Endodermal cell (in vitro differentiated cells): ENCODE data around the gene FYN. TPM values are rescaled to one million over a fixed set of nuclear protein-coding genes. Genes with fewer than 3 reads are reported as not detected.
A peak's percentile ranks its signal among the peaks of the same experiment; 100 is the strongest.

ENCODE experiments used
- DNase-seq: peaks from one replicate; pipeline ENCODE4 v3.0.0-alpha.2; 2017
- H3K27ac ChIP-seq: 2 replicates; pipeline ENCODE4 v1.5.1; 2013; ENCODE audit warnings: mild to moderate bottlenecking, low read depth, low read length, moderate library complexity
- H3K27me3 ChIP-seq: 2 replicates; pipeline ENCODE4 v1.6.1; 2013; ENCODE audit warnings: mild to moderate bottlenecking, low read length, moderate library complexity; ENCODE audit not compliant: insufficient read depth, control insufficient read depth, poor library complexity, severe bottlenecking
- H3K36me3 ChIP-seq: 2 replicates; pipeline ENCODE4 v1.7.0; 2013; ENCODE audit warnings: mild to moderate bottlenecking, low read length, moderate library complexity; ENCODE audit not compliant: control insufficient read depth, insufficient read depth
- H3K4me1 ChIP-seq: one replicate; pipeline ENCODE4 v1.7.0; 2013; ENCODE audit warnings: low read length; ENCODE audit not compliant: control insufficient read depth, insufficient read depth
- H3K4me3 ChIP-seq: 2 replicates; pipeline ENCODE4 v1.5.1; 2013; ENCODE audit warnings: mild to moderate bottlenecking, low read length, moderate library complexity
- H3K9ac ChIP-seq: 2 replicates; pipeline ENCODE4 v1.6.1; 2013; ENCODE audit warnings: mild to moderate bottlenecking, low read length, moderate library complexity; ENCODE audit not compliant: poor library complexity, severe bottlenecking; ENCODE audit errors: extremely low read depth
- H3K9me3 ChIP-seq: 2 replicates; pipeline ENCODE4 v1.6.1; 2013; ENCODE audit warnings: mild to moderate bottlenecking, low read length, moderate library complexity; ENCODE audit not compliant: control insufficient read depth
- H3K27ac Mint-ChIP-seq: 2 replicates; pipeline ENCODE4 v1.8.0; 2020; ENCODE audit warnings: mixed read lengths
- H3K27me3 Mint-ChIP-seq: 2 replicates; pipeline ENCODE4 v1.8.0; 2021; ENCODE audit warnings: mild to moderate bottlenecking, mixed read lengths; ENCODE audit not compliant: insufficient read depth
- H3K36me3 Mint-ChIP-seq: 2 replicates; pipeline ENCODE4 v1.8.0; 2020; ENCODE audit warnings: low read depth, mixed read lengths
- H3K4me1 Mint-ChIP-seq: 2 replicates; pipeline ENCODE4 v1.8.0; 2020; ENCODE audit warnings: mixed read lengths
- H3K4me3 Mint-ChIP-seq: 2 replicates; pipeline ENCODE4 v1.8.0; 2020; ENCODE audit warnings: mild to moderate bottlenecking, moderate library complexity, mixed read lengths
- H3K9me3 Mint-ChIP-seq: 2 replicates; pipeline ENCODE4 v1.8.0; 2020; ENCODE audit warnings: mild to moderate bottlenecking, mixed read lengths
- CTCF ChIP-seq: fragments of 200-600 bp; sonication (generic); conservative IDR thresholded peaks from 2 replicates; pipeline ENCODE4 v1.5.0; 2021; ENCODE audit warnings: antibody characterized with exemption, mild to moderate bottlenecking
- WGBS, 2 experiments: methylation state at CpG; one replicate each; pipeline versions ENCODE4 v1.1.5 to v1.1.7; 2013; ENCODE audit warnings: missing lambda C conversion rate in 2 of 2, mixed read lengths in 1 of 2; ENCODE audit not compliant: insufficient coverage in 1 of 2, insufficient read length in 1 of 2; 5-methylcytosine and 5-hydroxymethylcytosine counted together
- total RNA-seq, 2 donors: library from RNA; stranded (reverse); fragmentation: NEBNext Ultra II Directional in 1 of 2; extraction: Animal tissue kit (Norgen Biotek cat#: 25700) in 1 of 2; gene quantifications; 2 replicates in 1 of 2; 3 replicates in 1 of 2; pipeline ENCODE4 v1.2.1, GENCODE V29; 2021

FYN gene
- total RNA-seq, 2 donors from 2014 or later: 70.0 to 96.4 TPM

GRCh38 chr6:111745186-111745585 lies 128.1 kb downstream of the FYN start:
- Histone ChIP-seq H3K27ac (no peak overlapping the region), H3K4me1 (no peaks in the 10 kb centered on the region), H3K36me3 (no peaks in the 10 kb centered on the region), H3K4me3 (no peak overlapping the region), H3K9me3 (no peaks in the 10 kb centered on the region), H3K27me3 (no peaks in the 10 kb centered on the region), H3K9ac (no peak overlapping the region)
- Mint-ChIP-seq H3K27me3 (no peaks in the 10 kb centered on the region), H3K4me3 (no peak overlapping the region), H3K27ac (peak overlapping the region; percentile 54), H3K9me3 (no peaks in the 10 kb centered on the region), H3K4me1 (peaks cover 22% of the 10 kb centered on the region), H3K36me3 (peaks cover 7% of the 10 kb centered on the region)
- peak; percentile 36 for DNase-seq
- no peak for TF ChIP-seq CTCF
- 94 to 100% methylated on average over 3 to 4 of the region's 4 CpGs for WGBS, 2 experiments

GRCh38 chr6:111743862-111744692 lies 129.2 kb downstream of the FYN start:
- no peaks in the 10 kb centered on the region for H3K27me3 Mint-ChIP-seq
- Histone ChIP-seq H3K9me3 (no peaks in the 10 kb centered on the region), H3K9ac (no peak overlapping the region), H3K36me3 (no peaks in the 10 kb centered on the region), H3K27me3 (no peaks in the 10 kb centered on the region), H3K4me3 (no peak overlapping the region), H3K4me1 (no peaks in the 10 kb centered on the region), H3K27ac (peak overlapping the region; percentile 29)
- no peak overlapping the region for H3K27ac Mint-ChIP-seq
- no peak overlapping the region for H3K4me3 Mint-ChIP-seq
- H3K9me3 Mint-ChIP-seq: no peaks in the 10 kb centered on the region
- 93 to 96% methylated on average over 8 of the region's 8 CpGs for WGBS, 2 experiments
- peak; percentile 9 for DNase-seq
- no peak for TF ChIP-seq CTCF
- peaks cover 7% of the 10 kb centered on the region for H3K36me3 Mint-ChIP-seq
- peaks cover 22% of the 10 kb centered on the region for H3K4me1 Mint-ChIP-seq

GRCh38 chr6:111743360-111743759 lies 129.9 kb downstream of the FYN start:
- H3K4me3 ChIP-seq: no peak overlapping the region
- H3K36me3 Mint-ChIP-seq: peaks cover 7% of the 10 kb centered on the region
- no peaks in the 10 kb centered on the region for H3K27me3 Mint-ChIP-seq
- no peaks in the 10 kb centered on the region for H3K9me3 ChIP-seq
- H3K4me3 Mint-ChIP-seq: no peak overlapping the region
- no peak for TF ChIP-seq CTCF
- DNase-seq: no peak
- H3K4me1 ChIP-seq: no peaks in the 10 kb centered on the region
- no peaks in the 10 kb centered on the region for H3K36me3 ChIP-seq
- H3K27ac Mint-ChIP-seq: no peak overlapping the region
- H3K27ac ChIP-seq: no peak overlapping the region
- H3K4me1 Mint-ChIP-seq: peaks cover 21% of the 10 kb centered on the region
- H3K9me3 Mint-ChIP-seq: no peaks in the 10 kb centered on the region
- 98 to 100% methylated on average over 4 to 5 of the region's 5 CpGs for WGBS, 2 experiments
- H3K9ac ChIP-seq: no peak overlapping the region
- H3K27me3 ChIP-seq: no peaks in the 10 kb centered on the region
